ENCODE data around the gene EML2. TPM values are rescaled to one million over a fixed set of nuclear protein-coding genes. Genes with fewer than 3 reads are reported as not detected.

The EML2 gene
- total RNA-seq, 1 donor from 2014 or later: 97.7 TPM

DNA sequence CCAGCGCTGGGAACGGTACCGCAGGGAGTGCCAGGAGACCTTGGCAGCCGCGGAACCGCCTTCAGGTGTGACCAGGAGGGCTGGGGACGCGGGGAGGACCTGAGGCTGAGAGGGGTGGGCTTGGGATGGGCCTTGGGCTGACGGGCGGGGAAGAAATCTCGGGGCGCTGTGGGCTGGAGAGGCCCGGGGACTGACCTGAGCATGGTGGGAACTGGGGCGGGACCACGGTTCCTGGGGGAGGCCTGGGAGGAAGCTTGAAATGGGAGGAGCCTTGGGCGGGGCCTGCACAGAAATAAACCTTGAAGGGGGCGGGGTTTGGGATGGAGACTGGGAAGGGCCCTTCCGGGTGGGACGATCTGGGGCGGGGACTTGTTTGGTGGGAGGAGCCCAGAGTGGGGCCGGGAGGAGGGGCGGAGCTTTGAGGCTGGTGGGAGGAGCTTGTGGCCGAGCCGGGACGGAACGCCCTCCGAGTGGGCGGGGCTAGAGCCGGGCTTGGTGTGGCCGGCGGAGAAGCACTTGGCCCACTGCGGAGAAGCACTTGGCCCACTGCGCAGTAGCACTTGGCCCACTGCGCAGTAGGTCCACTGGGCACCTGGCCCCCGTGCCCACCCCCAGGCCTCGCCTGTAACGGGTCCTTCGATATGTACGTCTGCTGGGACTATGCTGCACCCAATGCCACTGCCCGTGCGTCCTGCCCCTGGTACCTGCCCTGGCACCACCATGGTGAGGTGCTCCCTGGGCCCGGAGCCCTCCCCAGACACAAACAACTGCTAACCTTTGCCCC is 31.7 kb upstream of the EML2 start:
- ATAC-seq (ENCODE audit: low read depth): peak; percentile 61
- peaks cover 32% of the 10 kb centered on the region for H3K4me1 Mint-ChIP-seq
- ChIA-PET CTCF (no interaction called here), POLR2A (interaction anchor here (0.6 to 3.6 kb wide), 5 partner anchors 22 to 59 kb away, joined by 3 to 11 read pairs (median 4); partner anchors contain the start of genes QPCTL and SNRPD2)
- no peaks in the 10 kb centered on the region for H3K36me3 Mint-ChIP-seq (ENCODE audit: low read depth)
- TF ChIP-seq, protein P1, sequence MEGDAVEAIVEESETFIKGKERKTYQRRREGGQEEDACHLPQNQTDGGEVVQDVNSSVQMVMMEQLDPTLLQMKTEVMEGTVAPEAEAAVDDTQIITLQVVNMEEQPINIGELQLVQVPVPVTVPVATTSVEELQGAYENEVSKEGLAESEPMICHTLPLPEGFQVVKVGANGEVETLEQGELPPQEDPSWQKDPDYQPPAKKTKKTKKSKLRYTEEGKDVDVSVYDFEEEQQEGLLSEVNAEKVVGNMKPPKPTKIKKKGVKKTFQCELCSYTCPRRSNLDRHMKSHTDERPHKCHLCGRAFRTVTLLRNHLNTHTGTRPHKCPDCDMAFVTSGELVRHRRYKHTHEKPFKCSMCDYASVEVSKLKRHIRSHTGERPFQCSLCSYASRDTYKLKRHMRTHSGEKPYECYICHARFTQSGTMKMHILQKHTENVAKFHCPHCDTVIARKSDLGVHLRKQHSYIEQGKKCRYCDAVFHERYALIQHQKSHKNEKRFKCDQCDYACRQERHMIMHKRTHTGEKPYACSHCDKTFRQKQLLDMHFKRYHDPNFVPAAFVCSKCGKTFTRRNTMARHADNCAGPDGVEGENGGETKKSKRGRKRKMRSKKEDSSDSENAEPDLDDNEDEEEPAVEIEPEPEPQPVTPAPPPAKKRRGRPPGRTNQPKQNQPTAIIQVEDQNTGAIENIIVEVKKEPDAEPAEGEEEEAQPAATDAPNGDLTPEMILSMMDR (IDR thresholded peaks at IDR 0.05): no peak
- intact Hi-C loops (cut with micrococcal nuclease): no loop called here
- peaks cover 27% of the 10 kb centered on the region for H3K27me3 Mint-ChIP-seq
- no peaks in the 10 kb centered on the region for H3K9me3 Mint-ChIP-seq
- H3K27ac Mint-ChIP-seq: no peak overlapping the region
- peak overlapping the region; percentile 52 for H3K4me3 Mint-ChIP-seq
- peak; percentile 47 for DNase-seq

GRCh38 chr19:45668342-45668871 is 29.2 kb upstream of the EML2 start:
- ChIA-PET POLR2A (interaction anchor here (1.3 to 3.6 kb wide), 4 partner anchors 22 to 49 kb away, joined by 3 to 11 read pairs (median 7); partner anchors contain the start of genes QPCTL and SNRPD2), CTCF (interaction anchor here (1.0 kb wide), 2 partner anchors 9 to 26 kb away, joined by 5 read pairs; no protein-coding TSS in a partner anchor)
- Mint-ChIP-seq H3K4me3 (peak overlapping the region; percentile 72), H3K9me3 (no peaks in the 10 kb centered on the region), H3K4me1 (peaks cover 32% of the 10 kb centered on the region), H3K27ac (peak overlapping the region; percentile 31), H3K27me3 (peaks cover 35% of the 10 kb centered on the region), H3K36me3 (ENCODE audit: low read depth) (no peaks in the 10 kb centered on the region)
- intact Hi-C loops (cut with micrococcal nuclease): no loop called here
- DNase-seq (no peak), ATAC-seq (ENCODE audit: low read depth) (no peak)
- TF ChIP-seq, protein P1 (IDR thresholded peaks at IDR 0.05): no peak

DNA sequence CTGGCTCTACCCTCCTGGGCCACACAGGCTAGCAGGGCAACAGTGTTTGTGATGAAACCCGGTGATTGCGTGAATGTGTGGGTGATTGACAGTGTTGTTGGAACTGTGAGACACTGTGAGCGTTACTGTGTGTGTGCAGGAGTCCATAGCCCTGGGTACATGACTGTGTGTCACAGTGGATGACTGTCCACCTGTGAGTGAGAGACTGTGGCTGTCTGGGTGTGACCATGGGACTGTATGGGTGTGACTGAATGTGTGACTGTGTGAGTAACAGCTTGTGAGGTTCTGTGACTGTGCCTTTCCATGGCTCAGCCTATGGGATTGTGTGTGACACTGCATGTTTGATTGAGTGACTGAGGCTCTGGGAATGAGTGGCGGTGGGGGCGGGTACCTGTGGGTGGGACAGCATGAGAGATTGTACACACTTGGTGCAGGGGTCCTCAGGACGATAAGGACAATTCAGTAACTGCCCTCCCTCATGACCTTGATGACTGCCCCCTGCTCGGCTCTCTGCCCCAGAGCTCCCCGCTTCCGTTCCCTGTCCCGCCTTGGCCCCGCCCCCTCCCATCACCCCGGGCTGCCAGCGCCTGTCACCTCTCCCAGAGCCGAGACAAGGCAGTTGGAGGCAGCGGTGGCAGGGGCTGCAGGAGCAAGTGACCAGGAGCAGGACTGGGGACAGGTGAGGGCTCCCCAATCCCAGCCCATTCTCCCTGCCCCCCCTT is 28.6 kb upstream of the EML2 start, which contains the start of gene GIPR:
GIPR (plus strand) TSS at position 602 of the 722 bp plus-strand sequence. CDS start 1,300 bp downstream, outside the sequence.
- ATAC-seq (ENCODE audit: low read depth): peak; percentile 33
- Mint-ChIP-seq H3K27ac (peak within 1 kb of the TSS; percentile 31), H3K36me3 (ENCODE audit: low read depth) (no peaks in the 10 kb centered on the region), H3K4me3 (peak within 1 kb of the TSS; percentile 72), H3K27me3 (peaks cover 35% of the 10 kb centered on the region), H3K4me1 (peaks cover 32% of the 10 kb centered on the region), H3K9me3 (no peaks in the 10 kb centered on the region)
- DNase-seq: no peak
- TF ChIP-seq, protein P1 (IDR thresholded peaks at IDR 0.05): no peak
- POLR2A ChIA-PET: interaction anchor here (0.6 to 3.6 kb wide), 7 partner anchors 22 to 1868 kb away, joined by 3 to 11 read pairs (median 5); partner anchors contain the start of genes QPCTL and SNRPD2
- intact Hi-C loops (cut with micrococcal nuclease): no loop called here
- CTCF ChIA-PET: no interaction called here

- TF ChIP-seq, protein P1 (IDR thresholded peaks at IDR 0.05): no peak
- no peaks in the 10 kb centered on the region for H3K9me3 Mint-ChIP-seq
- peaks cover 22% of the 10 kb centered on the region for H3K4me1 Mint-ChIP-seq
- no peak overlapping the region for H3K4me3 Mint-ChIP-seq
- H3K27me3 Mint-ChIP-seq: peaks cover 26% of the 10 kb centered on the region
- intact Hi-C loops (cut with micrococcal nuclease): no loop called here
- ChIA-PET POLR2A (no interaction called here), CTCF (interaction anchor here (0.7 kb wide), 1 partner anchor 63 kb away, joined by 3 read pairs; no protein-coding TSS in a partner anchor)
- H3K27ac Mint-ChIP-seq: no peak overlapping the region
- DNase-seq (no peak), ATAC-seq (ENCODE audit: low read depth) (no peak)
- no peaks in the 10 kb centered on the region for H3K36me3 Mint-ChIP-seq (ENCODE audit: low read depth)
Observed at GRCh38 chr19:45664575-45664974, 25.4 kb upstream of the EML2 start.

All from activated B cell treated with CpG ODN at 0.5 μM for 24 hours (primary cell).